DMS153 treated with DMSO at 0.1 percent for 48 hours (cell line): ENCODE data around the gene ZNF775.

ENCODE experiments used
- DNase-seq: peaks from one replicate; lab custom pipeline; 2025; ENCODE audit not compliant: unreplicated experiment; lab: John Stamatoyannopoulos, UW

The ZNF775 gene

DNA sequence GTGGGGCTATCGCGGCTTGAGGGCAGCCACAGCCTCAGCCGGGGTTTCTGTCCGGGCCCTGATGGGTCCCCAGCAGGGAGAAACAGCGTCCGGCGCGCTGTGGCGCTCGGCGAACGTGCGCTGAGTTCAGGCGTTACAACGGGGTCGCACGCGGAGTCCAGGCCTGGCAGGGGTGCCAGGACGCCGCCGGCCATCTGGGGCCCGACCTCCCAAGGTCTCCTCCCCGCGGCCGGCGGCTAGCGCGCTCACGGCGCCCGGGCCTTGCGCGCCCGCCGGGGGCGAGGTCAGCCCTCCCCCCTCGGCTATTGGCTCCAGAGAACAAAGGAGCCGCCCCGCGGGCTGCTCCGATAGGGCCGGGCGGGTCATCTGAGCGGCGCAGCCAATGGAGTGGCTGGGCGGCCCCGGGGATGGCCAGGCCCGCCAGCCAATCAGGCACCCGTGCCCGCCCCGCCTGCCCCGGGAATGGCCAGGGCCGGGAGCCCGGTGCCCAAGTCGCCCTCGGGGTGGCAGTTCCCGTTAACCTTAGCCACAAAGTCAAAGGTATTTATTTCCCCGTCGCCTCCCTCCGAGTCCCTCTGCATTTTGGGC lies at the start of gene ZNF775:
Gene ZNF775, plus strand, starts transcription at position 478 of the 588 bp plus-strand sequence. CDS start 9,141 bp downstream, outside the sequence.
- DNase-seq: peak; percentile 93

GRCh38 chr7:150329331-150330120 lies 49.6 kb upstream of the ZNF775 start:
- no peak for DNase-seq

- DNase-seq: no peak
Measured at GRCh38 chr7:150330211-150330885, 48.8 kb upstream of the ZNF775 start.

GRCh38 chr7:150332852-150333635 lies 46.1 kb upstream of the ZNF775 start:
- no peak for DNase-seq

- no peak for DNase-seq
Measured at GRCh38 chr7:150333659-150334058, 45.5 kb upstream of the ZNF775 start.

DNA sequence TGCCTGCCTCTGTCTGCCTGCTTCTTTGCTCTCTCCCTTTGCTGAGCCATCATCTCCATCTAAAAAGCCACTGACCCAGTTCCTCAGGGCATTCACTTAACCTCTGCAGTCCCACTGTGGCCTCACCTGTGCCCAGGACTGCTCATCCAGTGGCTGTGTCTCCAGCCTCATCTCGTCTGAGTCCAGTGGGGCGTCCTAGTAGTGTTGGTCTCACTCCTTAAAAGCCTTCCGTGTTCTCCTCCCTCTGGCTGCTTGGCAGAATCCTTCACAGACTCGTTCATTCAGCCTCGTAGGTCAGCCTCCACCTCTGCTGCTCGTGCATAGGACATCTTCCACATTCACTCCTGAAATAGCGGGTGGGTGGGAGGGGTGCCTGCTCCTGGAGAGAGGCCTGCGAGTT lies 45.0 kb upstream of the ZNF775 start:
- no peak for DNase-seq

GRCh38 chr7:150335108-150335773 lies 43.9 kb upstream of the ZNF775 start:
- no peak for DNase-seq

- DNase-seq: no peak
Measured at GRCh38 chr7:150335774-150336112, 43.4 kb upstream of the ZNF775 start.

DNA sequence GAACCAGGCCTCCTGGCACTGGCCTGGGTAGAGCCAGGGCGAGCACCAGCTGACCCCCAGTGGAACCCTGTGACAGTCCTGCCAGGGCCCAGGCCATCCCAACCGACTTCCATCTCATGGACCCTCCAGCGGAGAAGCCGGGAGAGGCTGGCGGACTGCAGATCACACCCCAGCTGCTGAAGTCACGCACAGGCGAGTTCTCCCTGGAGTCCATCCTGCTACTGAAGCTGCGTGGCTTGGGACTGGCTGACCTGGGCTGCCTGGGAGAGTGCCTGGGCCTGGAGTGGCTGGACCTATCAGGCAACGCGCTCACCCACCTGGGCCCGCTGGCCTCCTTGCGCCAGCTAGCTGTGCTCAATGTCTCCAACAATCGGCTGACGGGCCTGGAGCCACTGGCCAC lies 42.4 kb upstream of the ZNF775 start:
- DNase-seq: no peak

DNA sequence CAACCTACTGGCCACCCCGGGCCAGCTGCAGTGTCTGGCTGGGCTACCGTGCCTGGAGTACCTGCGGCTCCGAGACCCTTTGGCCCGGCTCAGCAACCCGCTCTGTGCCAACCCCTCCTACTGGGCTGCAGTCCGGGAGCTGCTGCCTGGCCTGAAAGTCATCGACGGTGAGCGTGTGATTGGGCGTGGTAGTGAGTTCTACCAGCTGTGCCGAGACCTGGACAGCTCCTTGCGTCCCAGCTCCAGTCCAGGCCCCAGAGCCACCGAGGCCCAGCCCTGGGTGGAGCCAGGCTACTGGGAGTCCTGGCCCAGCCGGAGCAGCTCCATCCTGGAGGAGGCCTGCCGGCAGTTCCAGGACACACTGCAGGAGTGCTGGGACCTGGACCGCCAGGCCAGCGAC lies 42.0 kb upstream of the ZNF775 start:
- DNase-seq: no peak

DNA sequence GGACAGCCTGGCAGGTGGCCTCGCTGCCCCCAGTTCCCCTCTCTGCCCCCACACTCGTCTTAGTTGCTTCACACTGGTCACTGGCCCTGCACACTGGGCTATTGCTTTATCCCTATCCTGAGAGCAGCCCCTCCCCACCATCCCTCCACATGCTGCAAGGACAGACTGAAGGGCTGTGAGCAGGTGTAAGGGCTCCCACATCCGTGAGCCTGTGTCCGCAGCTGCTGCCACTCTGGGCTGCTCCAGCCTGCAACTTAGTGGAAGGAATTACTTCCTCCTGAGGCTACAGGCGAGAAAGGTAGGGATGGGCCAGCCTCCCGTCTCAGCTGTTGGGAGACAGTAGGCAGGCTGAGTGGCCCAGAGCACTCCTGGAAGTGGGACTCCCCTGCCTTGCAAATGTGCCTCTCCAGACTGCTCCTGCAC lies 41.5 kb upstream of the ZNF775 start:
- DNase-seq: no peak

GRCh38 chr7:150338166-150338829 lies 40.8 kb upstream of the ZNF775 start:
- DNase-seq: no peak

- no peak for DNase-seq
Measured at GRCh38 chr7:150339409-150339809, 39.7 kb upstream of the ZNF775 start.

- DNase-seq: no peak
Measured at GRCh38 chr7:150340024-150340749, 38.9 kb upstream of the ZNF775 start.

DNA sequence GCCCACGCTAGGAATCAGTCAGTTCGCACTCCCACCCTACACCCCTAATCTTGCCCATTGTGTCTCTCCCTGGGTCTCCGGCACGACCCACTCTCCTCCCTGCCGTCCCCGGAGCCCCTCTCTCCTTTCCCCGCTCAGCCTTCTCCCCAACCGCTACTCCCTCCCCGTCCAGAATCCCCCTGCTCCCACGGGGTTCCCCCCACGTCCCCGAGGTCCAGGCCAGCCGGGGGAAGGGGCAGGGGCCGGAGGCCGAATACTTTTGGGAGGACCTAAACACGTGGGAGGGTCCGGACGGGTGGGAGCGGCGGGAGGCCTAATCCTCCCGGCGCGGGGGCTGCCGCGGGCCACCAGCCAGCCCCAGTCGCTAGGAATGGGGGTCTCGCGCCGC lies 38.3 kb upstream of the ZNF775 start:
- DNase-seq: no peak

DNA sequence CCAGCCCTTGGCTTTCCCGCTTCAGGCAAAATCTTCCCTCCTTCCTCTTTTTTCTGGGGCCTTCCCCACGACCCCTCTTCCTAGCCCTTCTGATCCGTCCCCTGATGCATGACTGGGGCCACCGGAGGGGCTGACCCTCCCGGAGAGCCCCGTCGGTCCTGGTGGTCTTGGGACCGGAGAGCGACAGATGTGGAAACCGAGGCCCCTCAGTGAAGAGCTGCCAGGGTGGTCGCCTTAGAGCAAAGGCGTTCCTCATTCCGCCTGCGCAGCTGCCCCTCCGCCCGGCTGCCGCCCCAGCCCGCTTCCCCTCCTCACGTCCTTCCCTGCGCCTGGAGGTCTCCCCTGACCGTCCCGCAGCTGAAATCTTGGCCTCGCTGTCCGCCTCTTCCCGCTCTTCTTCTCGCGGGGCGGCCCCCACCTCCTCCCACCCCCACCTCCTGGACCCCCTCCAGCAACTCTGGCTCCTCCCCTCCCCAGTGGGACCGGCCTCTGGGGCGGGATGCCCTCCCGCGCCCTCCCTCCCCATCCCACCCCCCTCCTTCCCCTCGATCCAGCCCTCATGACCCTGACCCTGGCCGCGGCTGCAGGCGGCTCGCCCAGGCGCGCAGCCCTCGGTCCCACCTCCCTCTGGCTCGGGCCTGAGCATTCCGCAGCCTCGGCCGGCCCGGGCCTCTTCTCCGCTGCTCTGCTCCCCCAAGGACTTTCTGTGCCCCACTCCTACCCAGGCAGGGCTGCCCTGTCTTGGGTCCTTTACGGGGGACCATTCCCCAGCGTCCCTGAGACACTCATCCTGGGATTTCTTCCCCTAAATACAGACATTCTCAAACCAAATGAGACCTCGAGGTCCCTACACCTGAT lies 37.6 kb upstream of the ZNF775 start, which contains the start of gene RARRES2:
Gene RARRES2, minus strand, starts transcription at position 367 of the 858 bp plus-strand sequence. CDS start 1,020 bp downstream, outside the sequence.
- no peak for DNase-seq

DNA sequence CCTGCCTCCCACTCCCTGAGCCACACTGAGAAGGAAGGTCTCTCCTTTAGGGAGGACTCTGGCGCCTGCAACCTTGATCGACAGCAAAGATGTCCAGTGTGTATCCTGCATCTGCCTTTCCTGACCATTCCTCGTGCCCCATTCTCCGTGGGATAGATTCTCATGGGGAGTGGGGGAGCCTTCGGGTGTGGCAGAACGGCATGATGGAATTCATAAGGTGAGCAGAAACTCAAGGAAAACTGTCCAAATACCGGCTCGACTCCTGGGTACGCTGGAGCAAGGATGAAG lies 37.1 kb upstream of the ZNF775 start:
- DNase-seq: no peak

DNA sequence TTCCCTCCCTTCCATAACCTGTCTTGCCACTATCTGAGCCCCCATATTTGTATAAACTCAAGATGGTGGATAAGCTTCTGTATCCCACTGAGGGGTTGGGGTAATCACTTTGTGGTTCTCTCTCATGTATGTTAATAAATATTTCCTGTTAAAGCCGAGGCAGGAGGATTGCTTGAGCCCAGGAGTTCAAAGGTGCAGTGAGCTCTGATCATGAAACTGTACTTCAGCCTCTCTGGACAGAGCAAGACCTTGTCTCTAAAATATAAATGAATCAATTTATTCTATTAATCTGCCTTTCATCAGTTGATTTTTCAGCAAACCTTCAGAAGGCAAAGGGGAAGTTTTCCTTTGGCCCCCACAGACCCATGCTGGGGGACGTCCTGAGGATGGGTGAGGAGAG lies 35.9 kb upstream of the ZNF775 start:
- DNase-seq: no peak

DNA sequence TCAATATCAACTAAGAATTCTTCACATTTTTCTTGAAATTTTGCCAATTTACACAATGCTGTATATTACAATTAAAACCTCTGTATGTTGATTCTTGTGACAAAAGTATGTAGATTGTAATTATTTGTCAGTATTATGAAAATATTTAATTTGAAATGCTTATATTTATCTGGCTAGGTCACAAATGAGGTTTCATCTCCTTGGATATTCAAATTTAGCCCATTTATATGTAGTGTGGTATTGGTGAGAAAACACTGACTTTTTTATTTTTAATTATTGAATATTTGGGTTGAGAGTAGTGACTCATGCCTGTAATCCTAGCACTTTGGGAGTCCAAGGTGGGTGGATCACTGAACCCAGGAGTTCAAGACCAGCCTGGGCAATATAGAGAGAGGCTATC lies 34.8 kb upstream of the ZNF775 start:
- DNase-seq: no peak
